Measurements from ENCODE around the gene PCNX3. TPM values are rescaled to one million over a fixed set of nuclear protein-coding genes. Genes with fewer than 3 reads are reported as not detected.
"Not testable (repeated sequence)": the region's sequence is repeated elsewhere in the genome, so short reads cannot be mapped to it uniquely, and the experiment has no call there.

Gene PCNX3
- polyA plus RNA-seq, 1 experiment: 19.7 TPM

- Histone ChIP-seq H3K27me3 (ENCODE audit: control insufficient read depth, insufficient read depth, low read length) (no peaks in the 10 kb centered on the region), H3K36me3 (ENCODE audit: control insufficient read depth, insufficient read depth, low read length) (peaks cover 38% of the 10 kb centered on the region), H3K4me3 (ENCODE audit: low read depth, low read length) (no peak overlapping the region)
- ChIA-PET POLR2A (no interaction called here), CTCF (interaction anchor here (0.7 to 3.2 kb wide), 4 partner anchors 10 to 31 kb away, joined by 3 to 10 read pairs (median 4); no protein-coding TSS in a partner anchor)
- no peak for DNase-seq (ENCODE audit: low read depth)
- TF ChIP-seq, protein P1, sequence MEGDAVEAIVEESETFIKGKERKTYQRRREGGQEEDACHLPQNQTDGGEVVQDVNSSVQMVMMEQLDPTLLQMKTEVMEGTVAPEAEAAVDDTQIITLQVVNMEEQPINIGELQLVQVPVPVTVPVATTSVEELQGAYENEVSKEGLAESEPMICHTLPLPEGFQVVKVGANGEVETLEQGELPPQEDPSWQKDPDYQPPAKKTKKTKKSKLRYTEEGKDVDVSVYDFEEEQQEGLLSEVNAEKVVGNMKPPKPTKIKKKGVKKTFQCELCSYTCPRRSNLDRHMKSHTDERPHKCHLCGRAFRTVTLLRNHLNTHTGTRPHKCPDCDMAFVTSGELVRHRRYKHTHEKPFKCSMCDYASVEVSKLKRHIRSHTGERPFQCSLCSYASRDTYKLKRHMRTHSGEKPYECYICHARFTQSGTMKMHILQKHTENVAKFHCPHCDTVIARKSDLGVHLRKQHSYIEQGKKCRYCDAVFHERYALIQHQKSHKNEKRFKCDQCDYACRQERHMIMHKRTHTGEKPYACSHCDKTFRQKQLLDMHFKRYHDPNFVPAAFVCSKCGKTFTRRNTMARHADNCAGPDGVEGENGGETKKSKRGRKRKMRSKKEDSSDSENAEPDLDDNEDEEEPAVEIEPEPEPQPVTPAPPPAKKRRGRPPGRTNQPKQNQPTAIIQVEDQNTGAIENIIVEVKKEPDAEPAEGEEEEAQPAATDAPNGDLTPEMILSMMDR (IDR thresholded peaks at IDR 0.05; ENCODE audit: insufficient read depth, low read depth, low read length): no peak
These were observed 20.8 kb downstream of the PCNX3 start for GRCh38 chr11:65636108-65637031.

DNA sequence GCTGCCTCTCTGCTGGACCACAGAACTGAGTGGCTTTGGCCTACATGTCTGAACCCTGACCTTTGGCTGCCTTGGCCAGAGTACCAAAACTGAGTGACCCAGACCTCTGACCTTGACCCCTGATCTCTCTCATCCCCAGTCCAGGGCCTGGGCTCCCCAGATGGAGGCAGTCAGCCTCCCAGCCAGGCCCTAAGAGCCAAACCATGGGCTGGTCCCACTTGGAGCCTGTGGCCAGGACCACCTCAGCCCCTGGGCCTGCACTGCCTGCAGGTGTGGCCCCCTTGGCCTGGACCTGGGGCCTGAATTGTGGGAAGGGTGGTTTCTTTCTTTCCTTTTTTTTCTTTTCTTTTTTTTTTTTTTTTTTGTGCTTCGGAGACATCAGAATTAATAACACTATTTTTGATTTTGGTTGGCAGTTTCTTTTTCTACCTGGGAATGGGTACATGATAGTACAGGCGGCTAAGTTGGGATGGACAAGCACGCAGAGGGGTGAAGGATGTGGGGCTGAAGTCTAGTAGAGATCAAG, 21.5 kb downstream of the PCNX3 start:
- no peaks in the 10 kb centered on the region for H3K27me3 ChIP-seq (ENCODE audit: control insufficient read depth, insufficient read depth, low read length)
- no peak for DNase-seq (ENCODE audit: low read depth)
- CTCF ChIA-PET: interaction anchor here (0.7 to 3.2 kb wide), 7 partner anchors 11 to 49 kb away, joined by 3 to 10 read pairs (median 4); no protein-coding TSS in a partner anchor
- TF ChIP-seq, protein P1 (IDR thresholded peaks at IDR 0.05; ENCODE audit: insufficient read depth, low read depth, low read length): no peak
- POLR2A ChIA-PET: interaction anchor here (0.8 kb wide), 1 partner anchor 15 kb away, joined by 4 read pairs; no protein-coding TSS in a partner anchor
- H3K4me3 ChIP-seq (ENCODE audit: low read depth, low read length): no peak overlapping the region
- H3K36me3 ChIP-seq (ENCODE audit: control insufficient read depth, insufficient read depth, low read length): peaks cover 38% of the 10 kb centered on the region

DNA sequence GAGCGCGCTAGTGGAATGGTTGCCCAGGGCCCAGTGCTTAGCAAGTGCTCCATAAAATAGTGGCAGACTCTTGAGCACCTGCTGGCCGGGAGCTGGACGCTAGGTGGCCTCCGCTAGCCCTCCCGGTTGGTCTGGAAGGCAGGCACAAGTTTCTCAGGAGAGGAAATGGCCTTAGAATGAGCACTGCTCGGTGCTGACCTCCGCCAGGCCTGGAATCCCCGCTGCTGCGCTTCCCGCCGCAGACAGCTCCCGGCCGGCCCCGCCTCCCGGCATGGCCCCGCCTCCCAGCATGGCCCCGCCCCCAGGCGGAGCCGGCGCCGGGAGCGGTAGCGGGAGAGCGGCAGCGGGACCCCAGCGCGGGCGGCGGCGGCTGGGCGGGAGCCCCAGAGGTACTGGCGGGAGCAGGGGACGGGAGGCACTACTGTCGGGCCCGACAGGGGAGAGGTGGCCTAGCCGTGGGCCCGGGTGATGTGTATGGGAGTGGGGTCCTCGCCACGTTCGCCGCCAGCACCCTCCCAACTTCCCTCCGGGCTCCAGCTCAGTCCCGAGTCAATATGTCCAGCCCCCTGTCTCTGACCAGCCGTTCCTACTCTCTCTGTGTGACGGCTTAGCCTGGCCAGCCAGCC, 22.3 kb downstream of the PCNX3 start, which contains the start of gene SIPA1:
Gene SIPA1 (plus strand): TSS at position 308 of the 626 bp plus-strand sequence. CDS start 2,821 bp downstream, outside the sequence.
- CTCF ChIA-PET: interaction anchor here (0.6 to 3.2 kb wide), 9 partner anchors 9 to 76 kb away, joined by 3 to 10 read pairs (median 3); no protein-coding TSS in a partner anchor
- POLR2A ChIA-PET: interaction anchor here (0.7 to 0.8 kb wide), 2 partner anchors 14 to 138 kb away, joined by 3 to 4 read pairs; no protein-coding TSS in a partner anchor

DNA sequence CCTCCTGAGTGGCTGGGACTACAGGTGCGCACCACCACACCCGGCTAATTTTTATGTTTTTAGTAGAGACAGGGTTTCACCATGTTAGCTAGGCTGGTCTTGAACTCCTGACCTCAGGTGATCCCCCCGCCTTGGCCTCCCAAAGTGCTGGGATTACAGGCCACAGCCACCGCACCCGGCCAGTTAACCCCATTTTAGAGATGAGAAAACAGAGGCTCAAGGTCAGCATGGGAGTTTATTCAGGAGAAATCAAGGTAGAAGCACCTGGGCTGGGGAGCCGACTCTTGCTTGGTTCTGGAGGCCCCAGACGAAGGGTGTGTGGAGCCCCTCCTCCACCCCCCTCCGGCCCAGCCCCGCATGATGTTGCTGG, 23.6 kb downstream of the PCNX3 start:
- POLR2A ChIA-PET; H3K27me3 ChIP-seq (ENCODE audit: control insufficient read depth, insufficient read depth, low read length); DNase-seq (ENCODE audit: low read depth); H3K4me3 ChIP-seq (ENCODE audit: low read depth, low read length): not testable (repeated sequence)
- peaks cover 36% of the 10 kb centered on the region for H3K36me3 ChIP-seq (ENCODE audit: control insufficient read depth, insufficient read depth, low read length)
- CTCF ChIA-PET: interaction anchor here (0.9 to 2.2 kb wide), 3 partner anchors 11 to 14 kb away, joined by 4 to 5 read pairs (median 4); no protein-coding TSS in a partner anchor

More for the DNA sequence above, 22.3 kb downstream of the PCNX3 start, which contains the start of gene SIPA1:
- TF ChIP-seq, protein P1 (IDR thresholded peaks at IDR 0.05; ENCODE audit: insufficient read depth, low read depth, low read length): peak; percentile 72
- Histone ChIP-seq H3K27me3 (ENCODE audit: control insufficient read depth, insufficient read depth, low read length) (no peaks in the 10 kb centered on the region), H3K36me3 (ENCODE audit: control insufficient read depth, insufficient read depth, low read length) (peaks cover 38% of the 10 kb centered on the region), H3K4me3 (ENCODE audit: low read depth, low read length) (peak within 1 kb of the TSS; percentile 86)
- peak; percentile 60 for DNase-seq (ENCODE audit: low read depth)

DNA sequence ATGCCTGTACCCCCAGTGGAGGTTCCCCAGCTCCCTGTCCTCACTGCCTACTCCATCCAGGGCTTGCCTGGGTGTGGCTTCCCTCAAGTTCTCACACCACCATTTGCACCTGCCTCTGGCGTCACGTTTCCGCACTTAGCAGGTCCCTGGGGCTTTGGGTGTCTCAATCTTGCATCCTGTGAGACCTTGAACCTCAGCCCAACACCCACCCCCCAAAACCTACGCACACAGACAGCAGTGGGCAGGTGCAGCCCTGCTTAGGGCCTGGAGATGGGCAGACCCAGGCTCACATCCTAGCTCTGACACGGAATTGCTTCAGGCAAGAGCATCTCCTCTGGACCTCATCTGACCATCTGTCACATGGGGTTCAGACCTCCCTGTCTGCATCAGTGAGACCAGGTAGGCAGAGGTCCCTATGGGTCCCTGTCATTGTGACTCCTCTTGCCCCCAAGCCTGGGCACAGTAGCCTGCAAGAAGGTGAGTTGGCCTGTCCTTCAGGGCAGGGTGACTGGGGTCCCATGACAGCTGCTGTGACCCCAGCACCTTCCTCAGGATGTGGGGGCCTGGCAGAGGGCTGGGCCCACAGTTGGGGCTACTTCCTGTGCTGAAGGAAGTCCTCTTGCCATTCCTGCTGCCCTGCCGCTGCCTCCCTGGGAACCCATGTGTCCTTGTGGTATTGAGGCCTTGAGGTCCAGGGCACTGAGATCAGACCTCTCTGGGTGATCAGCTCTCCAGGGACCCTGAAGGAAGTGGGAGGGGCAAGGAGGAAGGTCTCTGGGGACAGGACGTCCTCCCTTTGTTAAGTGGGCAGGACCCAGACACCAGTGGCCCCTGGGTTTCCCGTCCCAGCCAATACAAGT, 24.3 kb downstream of the PCNX3 start:
- no peak for DNase-seq (ENCODE audit: low read depth)
- H3K36me3 ChIP-seq (ENCODE audit: control insufficient read depth, insufficient read depth, low read length): peaks cover 30% of the 10 kb centered on the region
- POLR2A ChIA-PET: no interaction called here

More for the DNA sequence above, 24.3 kb downstream of the PCNX3 start:
- Histone ChIP-seq H3K27me3 (ENCODE audit: control insufficient read depth, insufficient read depth, low read length) (no peaks in the 10 kb centered on the region), H3K4me3 (ENCODE audit: low read depth, low read length) (no peak overlapping the region)
- TF ChIP-seq, protein P1 (IDR thresholded peaks at IDR 0.05; ENCODE audit: insufficient read depth, low read depth, low read length): no peak
- CTCF ChIA-PET: no interaction called here
